Ovary (tissue), 9 donors: Measurements from ENCODE around the gene ARHGAP4. TPM values are rescaled to one million over a fixed set of nuclear protein-coding genes. Genes with fewer than 3 reads are reported as not detected.

Experiments used
- DNase-seq, 5 donors: peaks; one replicate each; pipeline ENCODE4 v3.0.0-alpha.2; 2019 to 2020
- H3K27ac ChIP-seq, 2 donors: fragments of 200-600 bp; one replicate each; pipeline versions ENCODE4 v1.5.1 to v1.8.0; 2019 to 2022
- H3K27me3 ChIP-seq: fragments of 200-600 bp; one replicate; pipeline ENCODE4 v1.8.0; 2022
- H3K36me3 ChIP-seq: fragments of 200-600 bp; sonication (generic); one replicate; pipeline ENCODE4 v1.5.1; 2019
- H3K4me1 ChIP-seq: one replicate; pipeline ENCODE4 v1.8.1; 2013; ENCODE audit warnings: mild to moderate bottlenecking, moderate library complexity; ENCODE audit not compliant: insufficient read depth
- H3K4me3 ChIP-seq: fragments of 200-600 bp; sonication (generic); one replicate; pipeline ENCODE4 v1.5.1; 2017
- H3K9me3 ChIP-seq, 2 donors: fragments of 200-600 bp in 1 of 2; sonication (generic) in 1 of 2; one replicate each; pipeline versions ENCODE4 v1.5.1 to v1.8.1; 2013 to 2019; ENCODE audit warnings: mild to moderate bottlenecking in 1 of 2, moderate library complexity in 1 of 2
- CTCF ChIP-seq, 3 donors: fragments of 450-650 bp in 2 of 3; fragments of 200-600 bp in 1 of 3; IDR thresholded peaks; one replicate each; pipeline versions ENCODE4 v1.5.1 to v1.8.0; 2016 to 2022; ENCODE audit warnings: antibody characterized with exemption in 3 of 3, mild to moderate bottlenecking in 1 of 3
- EP300 ChIP-seq: sonication (generic); formaldehyde crosslinking; IDR thresholded peaks from one replicate; pipeline ENCODE4 v1.6.1; 2017; ENCODE audit warnings: antibody characterized with exemption
- POLR2A ChIP-seq: fragments of 450-650 bp; IDR thresholded peaks from one replicate; pipeline ENCODE4 v1.6.1; 2017; ENCODE audit warnings: antibody characterized with exemption, mild to moderate bottlenecking, moderate library complexity
- WGBS, 3 donors: extraction: QIAGEN DNeasy Blood & Tissue Kit in 1 of 3; methylation state at CpG; one replicate each; pipeline versions ENCODE4 v1.1.5 to v1.1.7; 2013 to 2017; 5-methylcytosine and 5-hydroxymethylcytosine counted together
- intact Hi-C, 4 donors: fragments of 100-400 bp; cut with DNase I; formaldehyde crosslinking; loops; one replicate each; pipeline versions ENCODE4 v1.11.0 to v1.15.1; 2022 to 2023
- polyA plus RNA-seq, 2 donors: library from polyadenylated mRNA; stranded (reverse); fragments of 200-250 nt in 1 of 2; fragments of 350-450 nt in 1 of 2; fragmentation: Illumina TruSeq in 1 of 2; extraction: RNeasy Lipid Tissue Mini Kit (QIAGEN cat#74804) in 1 of 2; gene quantifications; one replicate each; pipeline ENCODE4 v1.2.3, GENCODE V29; 2013 to 2014
- total RNA-seq, 7 donors: library from RNA; depleted of rRNA in 2 of 7; stranded (reverse); fragments of >200 nt in 2 of 7; fragmentation: NEBNext Ultra II Directional in 3 of 7; extraction: Animal tissue kit (Norgen Biotek cat#: 25700) in 3 of 7; gene quantifications; one replicate each; pipeline versions ENCODE4 v1.1.0 to v1.2.4, GENCODE V29; 2016 to 2023
- donor health status: DM: no; HTN: no; CAD: no; lungs with moderate emphysema.
- donor health status: DM: no; HTN: no; CAD: no.
- donor health status: Bipolar disorder and iron deficiency.
- donor health status: DM: yes; HTN: yes; CAD: no.
- donor health status: DM: no; HTN: no; CAD: no.
- donor health status: DM: yes; HTN: yes; CAD: no.

ARHGAP4 gene
- total and polyA plus RNA-seq, 9 donors, result 1.2 to 22.3 (median 11.4) TPM

- TF ChIP-seq POLR2A, result no peak
- TF ChIP-seq CTCF (IDR thresholded peaks at IDR 0.05), result peak in 2 of 3 donors; percentile 31 to 34
- no peak for TF ChIP-seq EP300
- Histone ChIP-seq H3K27ac (no peak overlapping the region), H3K36me3 (no peaks in the 10 kb centered on the region), H3K9me3 (no peaks in the 10 kb centered on the region), H3K4me1 (peaks cover 12% of the 10 kb centered on the region), H3K4me3 (no peak overlapping the region), H3K27me3 (no peaks in the 10 kb centered on the region)
- DNase-seq, result peak; percentile 83 to 93 (median 89)
- intact Hi-C loops, result no loop called here
- WGBS, 3 donors, result 39 to 50% (median 49%) methylated on average over 25 of the region's 25 CpGs
Observed at GRCh38 chrX:153922932-153923857, 2.9 kb downstream of the ARHGAP4 start.

- Histone ChIP-seq H3K27ac (peak overlapping the region in 1 of 2 donors; percentile 39), H3K4me1 (peaks cover 5% of the 10 kb centered on the region), H3K4me3 (no peak overlapping the region), H3K9me3 (no peaks in the 10 kb centered on the region), H3K36me3 (no peaks in the 10 kb centered on the region), H3K27me3 (no peaks in the 10 kb centered on the region)
- TF ChIP-seq EP300 (no peak), POLR2A (no peak), CTCF (IDR thresholded peaks at IDR 0.05) (no peak)
- peak; percentile 41 to 66 (median 53) for DNase-seq
- intact Hi-C loops, result no loop called here
- 39 to 62% (median 56%) methylated on average over 37 to 40 of the region's 40 CpGs for WGBS, 3 donors
Observed at GRCh38 chrX:153921511-153922446, 4.3 kb downstream of the ARHGAP4 start.

- no peaks in the 10 kb centered on the region for H3K9me3 ChIP-seq
- no peak overlapping the region for H3K27ac ChIP-seq
- no peak overlapping the region for H3K4me3 ChIP-seq
- intact Hi-C loops, result no loop called here
- no peaks in the 10 kb centered on the region for H3K27me3 ChIP-seq
- H3K4me1 ChIP-seq, result peaks cover 4% of the 10 kb centered on the region
- TF ChIP-seq CTCF (IDR thresholded peaks at IDR 0.05) (no peak), POLR2A (no peak), EP300 (no peak)
- no peak for DNase-seq
- WGBS, 3 donors, result 49 to 69% (median 54%) methylated on average over 16 of the region's 16 CpGs
- H3K36me3 ChIP-seq, result no peaks in the 10 kb centered on the region
Observed at GRCh38 chrX:153921070-153921469, 5.0 kb downstream of the ARHGAP4 start.

GRCh38 chrX:153920546-153920945 is 5.5 kb downstream of the ARHGAP4 start:
- Histone ChIP-seq H3K4me1 (peaks cover 4% of the 10 kb centered on the region), H3K9me3 (no peaks in the 10 kb centered on the region), H3K27ac (no peak overlapping the region), H3K36me3 (no peaks in the 10 kb centered on the region), H3K4me3 (no peak overlapping the region), H3K27me3 (no peaks in the 10 kb centered on the region)
- intact Hi-C loops, result no loop called here
- TF ChIP-seq CTCF (IDR thresholded peaks at IDR 0.05) (no peak), EP300 (no peak), POLR2A (no peak)
- 89 to 92% (median 91%) methylated on average over 13 to 14 of the region's 14 CpGs for WGBS, 3 donors
- DNase-seq, result no peak
